A549 (cell line): ENCODE results near the gene ITGAL. TPM values are rescaled to one million over a fixed set of nuclear protein-coding genes. Genes with fewer than 3 reads are reported as not detected.

ENCODE experiments used
- ATAC-seq, 2 experiments: fragments of 200-7000 bp in 1 of 2; fragments of >200 bp in 1 of 2; cut with Nextera tagmentation in 1 of 2; cut with Tn5 transposase in 1 of 2; 3 replicates each; pipeline versions ENCODE4 v1.8.0 to v1.9.1; 2018 to 2020; ENCODE audit warnings: mild to moderate bottlenecking in 1 of 2, moderate library complexity in 1 of 2
- CTCF ChIA-PET: fragments of 300-600 bp; sonication (Branson Sonifier 250); formaldehyde crosslinking; extraction: SDS; loops from one replicate; lab custom pipeline; 2021; ENCODE audit warnings: antibody characterized with exemption, inconsistent platforms; lab: Yijun Ruan, JAX
- POLR2A ChIA-PET: fragments of 350-600 bp; formaldehyde crosslinking; extraction: SDS; loops from one replicate; lab custom pipeline; 2021; ENCODE audit warnings: antibody characterized with exemption, inconsistent platforms; lab: Yijun Ruan, JAX
- DNase-seq, 2 experiments: peaks; one replicate each; pipeline versions ENCODE4 v3.0.0 to v3.0.0-alpha.2; 2011 to 2016; ENCODE audit warnings: low read depth in 1 of 2, low spot score in 1 of 2
- FAIRE-seq: peaks from 2 replicates; lab custom pipeline; 2011; peaks lifted over from hg19 to GRCh38; lab: Jason Lieb, UNC
- H3K27ac ChIP-seq, 2 experiments: fragments of >200 bp; sonication (Bioruptor Twin); formaldehyde crosslinking; 3 replicates each; pipeline ENCODE4 v1.5.1; 2016 to 2017
- H3K4me1 ChIP-seq: fragments of >200 bp; sonication (Bioruptor Twin); formaldehyde crosslinking; 3 replicates; pipeline ENCODE4 v1.6.1; 2016
- H3K4me2 ChIP-seq: fragments of >200 bp; sonication (Bioruptor Twin); formaldehyde crosslinking; 3 replicates; pipeline ENCODE4 v1.6.1; 2016
- H3K4me3 ChIP-seq: fragments of >200 bp; sonication (Bioruptor Twin); formaldehyde crosslinking; 3 replicates; pipeline ENCODE4 v1.5.1; 2016
- H3K9me3 ChIP-seq: fragments of >200 bp; sonication (Bioruptor Twin); formaldehyde crosslinking; 3 replicates; pipeline ENCODE4 v1.6.1; 2016
- CBX2 ChIP-seq: fragments of 200-600 bp; sonication (generic); IDR thresholded peaks from 2 replicates; pipeline ENCODE4 v1.6.1; 2016; ENCODE audit warnings: low read depth, mild to moderate bottlenecking, borderline replicate concordance
- CBX8 ChIP-seq: fragments of 200-600 bp; sonication (generic); IDR thresholded peaks from 2 replicates; pipeline ENCODE4 v1.6.1; 2016
- CHD4 ChIP-seq: fragments of 200-600 bp; sonication (generic); IDR thresholded peaks from 2 replicates; pipeline ENCODE4 v1.6.1; 2016; ENCODE audit warnings: antibody characterized with exemption, mild to moderate bottlenecking, borderline replicate concordance
- E2F6 ChIP-seq: IDR thresholded peaks from 2 replicates; pipeline ENCODE4 v1.6.1; 2012; ENCODE audit warnings: low read depth, borderline replicate concordance
- EHMT2 ChIP-seq: fragments of 200-600 bp; sonication (generic); IDR thresholded peaks from 2 replicates; pipeline ENCODE4 v1.6.1; 2016; ENCODE audit warnings: antibody characterized with exemption, low read depth, mild to moderate bottlenecking, moderate library complexity
- ELK1 ChIP-seq: fragments of 150-350 bp; IDR thresholded peaks from 2 replicates; pipeline ENCODE4 v1.6.1; 2014; ENCODE audit warnings: low read depth, mild to moderate bottlenecking, low read length
- EP300 ChIP-seq, 2 experiments: fragments of >200 bp; sonication (Bioruptor Twin); formaldehyde crosslinking; IDR thresholded peaks; 2 replicates in 1 of 2; 3 replicates in 1 of 2; pipeline ENCODE4 v1.6.1; 2016 to 2017
- ESRRA ChIP-seq: fragments of 150-350 bp; IDR thresholded peaks from 2 replicates; pipeline ENCODE4 v1.6.1; 2014; ENCODE audit warnings: mild to moderate bottlenecking, low read length, borderline replicate concordance
- FOSB ChIP-seq: fragments of 250-450 bp; sonication (Bioruptor Pico); IDR thresholded peaks from 2 replicates; pipeline ENCODE4 v1.5.0; 2020; ENCODE audit warnings: mild to moderate bottlenecking, moderate library complexity
- HDAC2 ChIP-seq: fragments of 200-600 bp; sonication (generic); IDR thresholded peaks from 2 replicates; pipeline ENCODE4 v1.6.1; 2016
- JUN ChIP-seq, 2 experiments: fragments of >200 bp; sonication (Bioruptor Twin); formaldehyde crosslinking; IDR thresholded peaks; 2 replicates in 1 of 2; 3 replicates in 1 of 2; pipeline ENCODE4 v1.6.1; 2016 to 2017
- JUNB ChIP-seq: fragments of >200 bp; sonication (Bioruptor Twin); formaldehyde crosslinking; IDR thresholded peaks from 2 replicates; pipeline ENCODE4 v1.6.1; 2016
- KDM1A ChIP-seq: fragments of 200-600 bp; sonication (generic); IDR thresholded peaks from 2 replicates; pipeline ENCODE4 v1.6.1; 2016; ENCODE audit warnings: low read depth, mild to moderate bottlenecking
- KDM5A ChIP-seq: fragments of 200-600 bp; sonication (generic); IDR thresholded peaks from 2 replicates; pipeline ENCODE4 v1.6.1; 2016; ENCODE audit warnings: antibody characterized with exemption, mild to moderate bottlenecking
- MAFK ChIP-seq: fragments of 450-650 bp; IDR thresholded peaks from 2 replicates; pipeline ENCODE4 v1.6.1; 2014; ENCODE audit not compliant: partially characterized antibody
- MYC ChIP-seq: IDR thresholded peaks from 2 replicates; pipeline ENCODE4 v1.6.1; 2012; ENCODE audit warnings: mild to moderate bottlenecking, inconsistent platforms, low read length, improper control_type of control experiment, borderline replicate concordance
- NPAS2 ChIP-seq: fragments of 250-450 bp; sonication (Bioruptor Pico); IDR thresholded peaks from 2 replicates; pipeline ENCODE4 v1.8.0; 2022; ENCODE audit warnings: mild to moderate bottlenecking, moderate library complexity, borderline replicate concordance
- PHF8 ChIP-seq: fragments of 200-600 bp; sonication (generic); IDR thresholded peaks from 2 replicates; pipeline ENCODE4 v1.6.1; 2016; ENCODE audit warnings: low read depth, mild to moderate bottlenecking, antibody characterized with exemption, moderate library complexity, borderline replicate concordance
- POLR2AphosphoS2 ChIP-seq: conservative IDR thresholded peaks from 2 replicates; pipeline ENCODE4 v1.6.1; 2012; ENCODE audit warnings: low read length, improper control_type of control experiment, inconsistent platforms
- RAD21 ChIP-seq, 2 experiments: fragments of >200 bp in 1 of 2; sonication (Bioruptor Twin) in 1 of 2; formaldehyde crosslinking in 1 of 2; IDR thresholded peaks in 1 of 2; conservative IDR thresholded peaks in 1 of 2; 2 replicates in 1 of 2; 3 replicates in 1 of 2; pipeline ENCODE4 v1.6.1; 2012 to 2018; ENCODE audit warnings: inconsistent platforms in 1 of 2
- RCOR1 ChIP-seq: fragments of 150-350 bp; IDR thresholded peaks from 2 replicates; pipeline ENCODE4 v1.6.1; 2014; ENCODE audit warnings: antibody characterized with exemption, low read length, low read depth
- RNF2 ChIP-seq: fragments of 200-600 bp; sonication (generic); IDR thresholded peaks from 2 replicates; pipeline ENCODE4 v1.6.1; 2016; ENCODE audit warnings: low read depth, mild to moderate bottlenecking, antibody characterized with exemption, moderate library complexity, borderline replicate concordance
- USF2 ChIP-seq: fragments of 450-650 bp; IDR thresholded peaks from 2 replicates; pipeline ENCODE4 v1.6.1; 2014; ENCODE audit warnings: antibody characterized with exemption
- ZSCAN20 ChIP-seq: fragments of 250-450 bp; sonication (Bioruptor Pico); IDR thresholded peaks from 2 replicates; pipeline ENCODE4 v1.8.0; 2022; ENCODE audit warnings: mild to moderate bottlenecking, moderate library complexity
- WGBS: methylation state at CpG from one replicate; pipeline ENCODE4 v1.1.6; 2017; ENCODE audit errors: missing lambda C conversion rate; 5-methylcytosine and 5-hydroxymethylcytosine counted together
- polyA plus RNA-seq, 4 experiments: library from polyadenylated mRNA; depleted of rRNA in 3 of 4; stranded (reverse); fragments of >200 nt; fragmentation: RNase III in 1 of 4; extraction: RNeasy Plus Mini Kit Qiagen cat#74134 plus additional on column Dnase treatment in 1 of 4; gene quantifications; 2 replicates in 3 of 4; 3 replicates in 1 of 4; pipeline ENCODE4 v1.2.3, GENCODE V29; 2011 to 2017
- TF ChIP-seq, protein P1 (sequence below): fragments of 200-600 bp; sonication (generic); IDR thresholded peaks from 2 replicates; pipeline ENCODE4 v1.6.1; 2016; ENCODE audit warnings: antibody characterized with exemption, mild to moderate bottlenecking, moderate library complexity
- TF ChIP-seq, protein P2 (sequence below): fragments of 250-450 bp; sonication (Bioruptor Pico); IDR thresholded peaks from 2 replicates; pipeline ENCODE4 v1.5.0; 2021; ENCODE audit warnings: mild to moderate bottlenecking, moderate library complexity, borderline replicate concordance

The ITGAL gene
- polyA plus RNA-seq, 2 of the 4 experiments (the other 2 are of a cell fraction) = 0.17 to 0.94 TPM

GRCh38 chr16:30493941-30494488, 21.5 kb downstream of the ITGAL start:
- ChIA-PET POLR2A (no interaction called here), CTCF (interaction anchor here (1.3 kb wide), 2 partner anchors 12 to 45 kb away, joined by 3 to 4 read pairs; no protein-coding TSS in a partner anchor)
- peak in 1 of 2 experiments; percentile 14; a peak in 1 of 6 replicates for ATAC-seq

GRCh38 chr16:30494709-30495108, 22.2 kb downstream of the ITGAL start:
- H3K9me3 ChIP-seq = no peaks in the 10 kb centered on the region
- peaks cover 12% of the 10 kb centered on the region for H3K4me1 ChIP-seq
- no peak overlapping the region for H3K27ac ChIP-seq
- ChIA-PET CTCF (interaction anchor here (1.0 to 1.3 kb wide), 3 partner anchors 12 to 89 kb away, joined by 3 to 4 read pairs (median 3); no protein-coding TSS in a partner anchor), POLR2A (no interaction called here)
- ATAC-seq (0 out of 6 replicates have a peak, but pooled peaks of 1 of the 2 experiments have one; percentile 22), FAIRE-seq (no peak), DNase-seq (no peak)
- 76% methylated on average over 12 of the region's 12 CpGs for WGBS
- TF ChIP-seq HDAC2 (no peak), CHD4 (no peak), EP300 (IDR thresholded peaks at IDR 0.05) (no peak), CBX2 (no peak), EHMT2 (no peak), ESRRA (no peak), CBX8 (no peak), PHF8 (no peak), JUNB (no peak), FOSB (CRISPR knock-in tag) (no peak), NPAS2 (no peak)
- TF ChIP-seq, protein P1, sequence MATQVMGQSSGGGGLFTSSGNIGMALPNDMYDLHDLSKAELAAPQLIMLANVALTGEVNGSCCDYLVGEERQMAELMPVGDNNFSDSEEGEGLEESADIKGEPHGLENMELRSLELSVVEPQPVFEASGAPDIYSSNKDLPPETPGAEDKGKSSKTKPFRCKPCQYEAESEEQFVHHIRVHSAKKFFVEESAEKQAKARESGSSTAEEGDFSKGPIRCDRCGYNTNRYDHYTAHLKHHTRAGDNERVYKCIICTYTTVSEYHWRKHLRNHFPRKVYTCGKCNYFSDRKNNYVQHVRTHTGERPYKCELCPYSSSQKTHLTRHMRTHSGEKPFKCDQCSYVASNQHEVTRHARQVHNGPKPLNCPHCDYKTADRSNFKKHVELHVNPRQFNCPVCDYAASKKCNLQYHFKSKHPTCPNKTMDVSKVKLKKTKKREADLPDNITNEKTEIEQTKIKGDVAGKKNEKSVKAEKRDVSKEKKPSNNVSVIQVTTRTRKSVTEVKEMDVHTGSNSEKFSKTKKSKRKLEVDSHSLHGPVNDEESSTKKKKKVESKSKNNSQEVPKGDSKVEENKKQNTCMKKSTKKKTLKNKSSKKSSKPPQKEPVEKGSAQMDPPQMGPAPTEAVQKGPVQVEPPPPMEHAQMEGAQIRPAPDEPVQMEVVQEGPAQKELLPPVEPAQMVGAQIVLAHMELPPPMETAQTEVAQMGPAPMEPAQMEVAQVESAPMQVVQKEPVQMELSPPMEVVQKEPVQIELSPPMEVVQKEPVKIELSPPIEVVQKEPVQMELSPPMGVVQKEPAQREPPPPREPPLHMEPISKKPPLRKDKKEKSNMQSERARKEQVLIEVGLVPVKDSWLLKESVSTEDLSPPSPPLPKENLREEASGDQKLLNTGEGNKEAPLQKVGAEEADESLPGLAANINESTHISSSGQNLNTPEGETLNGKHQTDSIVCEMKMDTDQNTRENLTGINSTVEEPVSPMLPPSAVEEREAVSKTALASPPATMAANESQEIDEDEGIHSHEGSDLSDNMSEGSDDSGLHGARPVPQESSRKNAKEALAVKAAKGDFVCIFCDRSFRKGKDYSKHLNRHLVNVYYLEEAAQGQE = no peak
- H3K4me2 ChIP-seq = no peak overlapping the region
- no peak overlapping the region for H3K4me3 ChIP-seq

More at GRCh38 chr16:30493941-30494488, 21.5 kb downstream of the ITGAL start:
- no peak overlapping the region for H3K4me2 ChIP-seq
- FAIRE-seq (no peak), DNase-seq (no peak)
- H3K9me3 ChIP-seq = no peaks in the 10 kb centered on the region
- peaks cover 14% of the 10 kb centered on the region for H3K4me1 ChIP-seq
- no peak overlapping the region for H3K4me3 ChIP-seq
- WGBS = 75% methylated on average over 11 of the region's 11 CpGs
- H3K27ac ChIP-seq = no peak overlapping the region
- TF ChIP-seq KDM1A (no peak), KDM5A (no peak), RNF2 (no peak), POLR2AphosphoS2 (no peak), JUN (IDR thresholded peaks at IDR 0.05) (no peak), USF2 (no peak), ZSCAN20 (CRISPR knock-in tag) (no peak), E2F6 (no peak), RCOR1 (no peak), CBX2 (no peak), MAFK (no peak), NPAS2 (no peak), RAD21 (conservative IDR thresholded peaks at IDR 0.05 in 1 of 2, IDR thresholded peaks at IDR 0.05 in 1 of 2) (no peak), MYC (no peak), ELK1 (no peak)
- TF ChIP-seq, protein P2, sequence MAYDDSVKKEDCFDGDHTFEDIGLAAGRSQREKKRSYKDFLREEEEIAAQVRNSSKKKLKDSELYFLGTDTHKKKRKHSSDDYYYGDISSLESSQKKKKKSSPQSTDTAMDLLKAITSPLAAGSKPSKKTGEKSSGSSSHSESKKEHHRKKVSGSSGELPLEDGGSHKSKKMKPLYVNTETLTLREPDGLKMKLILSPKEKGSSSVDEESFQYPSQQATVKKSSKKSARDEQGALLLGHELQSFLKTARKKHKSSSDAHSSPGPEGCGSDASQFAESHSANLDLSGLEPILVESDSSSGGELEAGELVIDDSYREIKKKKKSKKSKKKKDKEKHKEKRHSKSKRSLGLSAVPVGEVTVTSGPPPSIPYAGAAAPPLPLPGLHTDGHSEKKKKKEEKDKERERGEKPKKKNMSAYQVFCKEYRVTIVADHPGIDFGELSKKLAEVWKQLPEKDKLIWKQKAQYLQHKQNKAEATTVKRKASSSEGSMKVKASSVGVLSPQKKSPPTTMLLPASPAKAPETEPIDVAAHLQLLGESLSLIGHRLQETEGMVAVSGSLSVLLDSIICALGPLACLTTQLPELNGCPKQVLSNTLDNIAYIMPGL = no peak
- TF ChIP-seq, all 56 proteins: peak for 0
